ENCODE results near the gene CCNK. TPM values are rescaled to one million over a fixed set of nuclear protein-coding genes. Genes with fewer than 3 reads are reported as not detected.

The CCNK gene
- total RNA-seq, 2 experiments from 2014 or later: 140 to 151 TPM

GRCh38 chr14:99445931-99446330 lies 35.3 kb upstream of the CCNK start:
- Histone ChIP-seq H3K9me3 (ENCODE audit: control insufficient read depth in 1 of 2, insufficient read depth in 1 of 2, low read length in 2 of 2) (no peaks in the 10 kb centered on the region), H3K27ac (ENCODE audit: low read depth in 1 of 2, low read length in 2 of 2) (no peak overlapping the region), H3K27me3 (ENCODE audit: control insufficient read depth in 1 of 2, insufficient read depth in 2 of 2, low read length in 2 of 2) (no peaks in the 10 kb centered on the region), H3K4me1 (ENCODE audit: insufficient read depth, low read length) (peaks cover 9% of the 10 kb centered on the region), H3K36me3 (ENCODE audit: insufficient read depth, low read length) (peaks cover 68% of the 10 kb centered on the region), H3K4me3 (ENCODE audit: low read length) (no peak overlapping the region)
- Mint-ChIP-seq H3K36me3 (ENCODE audit: low read depth) (peaks cover 92% of the 10 kb centered on the region), H3K9me3 (no peaks in the 10 kb centered on the region), H3K27me3 (no peaks in the 10 kb centered on the region), H3K4me1 (ENCODE audit: low read depth) (peaks cover 29% of the 10 kb centered on the region), H3K27ac (no peak overlapping the region), H3K4me3 (no peak overlapping the region)
- ChIA-PET POLR2A (no interaction called here), CTCF (no interaction called here)
- ATAC-seq (ENCODE audit: poor library complexity) (no peak), DNase-seq (no peak)
- intact Hi-C loops (cut with DNase I, micrococcal nuclease): no loop called here
- no peak for TF ChIP-seq CTCF (IDR thresholded peaks at IDR 0.05)

GRCh38 chr14:99447739-99448138 lies 33.5 kb upstream of the CCNK start:
- Mint-ChIP-seq H3K4me1 (ENCODE audit: low read depth) (peaks cover 11% of the 10 kb centered on the region), H3K27me3 (no peaks in the 10 kb centered on the region), H3K36me3 (ENCODE audit: low read depth) (peaks cover 89% of the 10 kb centered on the region), H3K4me3 (no peak overlapping the region), H3K27ac (no peak overlapping the region), H3K9me3 (no peaks in the 10 kb centered on the region)
- TF ChIP-seq CTCF (IDR thresholded peaks at IDR 0.05): no peak
- Histone ChIP-seq H3K27ac (ENCODE audit: low read depth in 1 of 2, low read length in 2 of 2) (no peak overlapping the region), H3K9me3 (ENCODE audit: control insufficient read depth in 1 of 2, insufficient read depth in 1 of 2, low read length in 2 of 2) (no peaks in the 10 kb centered on the region), H3K4me3 (ENCODE audit: low read length) (no peak overlapping the region), H3K4me1 (ENCODE audit: insufficient read depth, low read length) (no peaks in the 10 kb centered on the region), H3K27me3 (ENCODE audit: control insufficient read depth in 1 of 2, insufficient read depth in 2 of 2, low read length in 2 of 2) (no peaks in the 10 kb centered on the region), H3K36me3 (ENCODE audit: insufficient read depth, low read length) (peaks cover 67% of the 10 kb centered on the region)
- POLR2A ChIA-PET: no interaction called here
- DNase-seq (no peak), ATAC-seq (ENCODE audit: poor library complexity) (no peak)
- intact Hi-C loops (cut with DNase I, micrococcal nuclease): no loop called here
- CTCF ChIA-PET: interaction anchor here (1.0 kb wide), 1 partner anchor 14 kb away, joined by 3 read pairs; no protein-coding TSS in a partner anchor

- peaks cover under 1% of the 10 kb centered on the region for H3K4me1 Mint-ChIP-seq (ENCODE audit: low read depth)
- POLR2A ChIA-PET: interaction anchor here (1.3 kb wide), 1 partner anchor 31 kb away, joined by 4 read pairs; the partner anchor contains the start of genes CCNK and SETD3
- no peaks in the 10 kb centered on the region for H3K9me3 ChIP-seq (ENCODE audit: control insufficient read depth in 1 of 2, insufficient read depth in 1 of 2, low read length in 2 of 2)
- no peaks in the 10 kb centered on the region for H3K4me1 ChIP-seq (ENCODE audit: insufficient read depth, low read length)
- H3K9me3 Mint-ChIP-seq: no peaks in the 10 kb centered on the region
- H3K27ac Mint-ChIP-seq: no peak overlapping the region
- TF ChIP-seq CTCF (IDR thresholded peaks at IDR 0.05): no peak
- CTCF ChIA-PET: no interaction called here
- no peak overlapping the region for H3K27ac ChIP-seq (ENCODE audit: low read depth in 1 of 2, low read length in 2 of 2)
- no peaks in the 10 kb centered on the region for H3K27me3 Mint-ChIP-seq
- no peak overlapping the region for H3K4me3 Mint-ChIP-seq
- intact Hi-C loops (cut with DNase I, micrococcal nuclease): no loop called here
- no peak overlapping the region for H3K4me3 ChIP-seq (ENCODE audit: low read length)
- H3K36me3 Mint-ChIP-seq (ENCODE audit: low read depth): peaks cover 87% of the 10 kb centered on the region
- no peak for DNase-seq
- no peak for ATAC-seq (ENCODE audit: poor library complexity)
- H3K27me3 ChIP-seq (ENCODE audit: control insufficient read depth in 1 of 2, insufficient read depth in 2 of 2, low read length in 2 of 2): no peaks in the 10 kb centered on the region
- peaks cover 68% of the 10 kb centered on the region for H3K36me3 ChIP-seq (ENCODE audit: insufficient read depth, low read length)
Measured at GRCh38 chr14:99450266-99450665, 30.9 kb upstream of the CCNK start.

All from CD4-positive, alpha-beta T cell (primary cell).